A172 (cell line): ENCODE results near the gene OR2H2. TPM values are rescaled to one million over a fixed set of nuclear protein-coding genes. Genes with fewer than 3 reads are reported as not detected.

Experiments used
- DNase-seq: peaks from one replicate; pipeline ENCODE4 v3.0.0-alpha.2; 2015; ENCODE audit warnings: low spot score
- total RNA-seq: library from RNA; depleted of rRNA; stranded (reverse); fragments of >200 nt; shearing (Covaris generic); gene quantifications from 2 replicates; pipeline ENCODE4 v1.2.3, GENCODE V29; 2014

OR2H2 gene
- total RNA-seq, 1 experiment from 2014 or later, result not detected

DNA sequence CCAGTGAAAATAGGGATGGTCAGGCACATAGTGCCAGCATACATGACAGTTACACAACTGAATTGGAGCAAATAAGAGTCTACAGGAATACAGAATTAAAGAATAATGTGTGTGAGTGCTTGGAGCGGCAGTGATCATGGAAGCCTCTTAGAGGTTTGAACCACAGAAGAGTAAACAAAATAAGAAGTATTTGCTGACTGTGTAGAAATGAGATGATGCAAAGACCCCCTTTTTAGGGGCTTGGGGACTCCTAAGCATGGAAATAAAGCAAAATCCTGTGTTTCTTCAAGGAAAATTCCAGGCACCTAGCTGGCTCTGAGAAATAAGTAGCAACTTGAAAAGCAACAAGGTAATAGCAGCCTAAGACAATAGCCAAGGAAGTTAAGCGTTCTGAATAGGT is 6.8 kb downstream of the OR2H2 start:
- DNase-seq, result no peak

GRCh38 chr6:29593199-29593855 is 8.4 kb downstream of the OR2H2 start:
- DNase-seq, result no peak

GRCh38 chr6:29596381-29596900 is 11.5 kb downstream of the OR2H2 start:
- DNase-seq, result no peak

DNA sequence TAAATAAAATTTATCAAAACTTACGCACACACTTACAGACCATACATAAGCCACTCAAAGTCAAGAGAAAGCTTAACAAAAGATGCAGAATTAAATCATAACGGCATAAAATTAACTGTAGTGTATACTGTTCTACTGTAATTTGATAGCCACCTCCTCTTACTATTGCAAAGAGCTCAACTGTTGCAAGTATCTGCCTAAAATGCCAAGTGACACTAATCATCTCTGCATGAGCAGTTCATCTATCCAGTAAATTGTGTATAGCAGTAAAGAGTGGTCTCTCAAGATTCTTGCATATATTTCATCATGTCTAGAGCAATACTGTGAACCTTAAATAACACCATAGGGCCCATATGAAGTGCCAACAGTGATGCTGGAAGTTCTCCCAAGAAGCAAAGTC is 12.3 kb downstream of the OR2H2 start:
- DNase-seq, result no peak

GRCh38 chr6:29598172-29598747 is 13.3 kb downstream of the OR2H2 start:
- no peak for DNase-seq

DNA sequence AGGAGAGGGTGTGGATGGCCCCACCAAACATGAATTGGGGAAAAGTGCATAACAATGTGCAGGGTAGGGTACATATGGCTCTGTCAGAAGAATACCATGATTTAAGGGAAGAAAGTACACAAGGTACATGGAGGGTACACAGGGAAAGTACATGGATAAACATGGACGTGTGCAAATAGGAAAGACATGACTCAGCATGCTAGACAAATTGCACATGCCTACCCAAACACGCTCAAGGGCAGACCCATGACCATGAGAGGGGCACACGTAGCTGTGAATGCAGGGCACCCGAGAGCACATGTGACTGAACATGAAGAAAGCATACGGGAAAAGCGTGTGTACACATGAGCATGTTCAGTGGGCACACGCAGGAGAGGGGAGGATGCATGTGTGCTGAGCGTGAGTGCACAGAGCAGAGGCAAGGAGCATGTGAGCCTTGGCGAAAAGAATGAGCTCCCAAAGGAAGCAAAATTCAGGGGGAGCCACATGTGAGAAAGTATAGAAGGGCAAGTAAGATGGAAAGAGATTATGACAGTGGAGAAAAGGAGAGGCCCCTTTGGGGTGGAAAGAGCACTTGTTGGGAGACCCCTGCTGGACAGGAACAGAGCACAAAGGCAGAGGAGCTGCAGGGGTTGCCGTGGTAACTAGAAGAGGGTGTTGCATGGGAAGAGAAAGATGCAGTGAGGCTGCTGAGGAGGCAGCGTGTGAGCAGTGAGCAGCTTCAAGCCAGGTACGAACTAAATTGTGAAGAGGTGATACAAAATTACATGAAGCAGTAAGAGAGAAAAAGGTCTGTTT is 17.8 kb downstream of the OR2H2 start:
- peak; percentile 17 for DNase-seq

- no peak for DNase-seq
Measured at GRCh38 chr6:29603456-29603855, 18.5 kb downstream of the OR2H2 start.

DNA sequence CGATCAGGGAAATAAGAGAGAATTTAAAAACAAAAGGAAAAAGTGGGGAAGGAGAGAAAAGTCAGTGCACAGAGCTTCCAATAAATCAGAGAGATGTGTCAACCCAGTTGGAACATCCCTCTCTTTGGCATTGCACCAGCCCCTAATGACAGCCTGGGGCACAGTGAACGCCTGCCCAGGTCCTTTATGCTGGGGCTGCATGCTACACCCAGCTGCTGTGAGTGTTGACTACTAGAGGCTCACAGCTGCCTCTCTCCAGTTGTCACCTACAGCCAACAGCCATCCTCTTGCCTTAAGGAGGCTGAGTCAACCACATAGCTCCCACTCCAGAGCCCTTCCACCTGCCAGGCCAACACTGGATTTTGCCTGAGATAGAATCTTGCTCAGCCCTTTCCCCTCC is 19.0 kb downstream of the OR2H2 start:
- DNase-seq, result no peak

GRCh38 chr6:29608131-29608530 is 23.2 kb downstream of the OR2H2 start:
- DNase-seq, result no peak

DNA sequence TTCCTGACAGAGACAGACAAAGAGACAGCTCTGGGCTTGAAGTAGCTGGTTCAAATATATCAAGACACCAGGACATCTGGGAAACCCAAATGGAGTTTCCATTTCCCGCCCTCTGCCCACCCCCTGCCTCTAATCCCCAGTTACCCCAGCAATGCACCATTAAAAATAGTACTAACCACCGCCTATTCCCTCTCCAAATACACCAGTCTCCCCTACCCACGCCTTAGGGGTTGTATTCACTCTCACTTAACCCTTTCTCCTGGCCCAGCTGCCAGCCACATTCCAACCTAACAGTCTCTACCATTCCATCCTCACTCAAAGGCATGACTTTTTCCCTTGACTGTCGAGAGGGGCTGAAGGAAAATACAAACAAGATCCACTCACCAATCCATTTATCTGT is 25.6 kb downstream of the OR2H2 start:
- no peak for DNase-seq

GRCh38 chr6:29611426-29611825 is 26.5 kb downstream of the OR2H2 start:
- DNase-seq, result no peak

GRCh38 chr6:29617782-29618554 is 33.0 kb downstream of the OR2H2 start:
- no peak for DNase-seq

DNA sequence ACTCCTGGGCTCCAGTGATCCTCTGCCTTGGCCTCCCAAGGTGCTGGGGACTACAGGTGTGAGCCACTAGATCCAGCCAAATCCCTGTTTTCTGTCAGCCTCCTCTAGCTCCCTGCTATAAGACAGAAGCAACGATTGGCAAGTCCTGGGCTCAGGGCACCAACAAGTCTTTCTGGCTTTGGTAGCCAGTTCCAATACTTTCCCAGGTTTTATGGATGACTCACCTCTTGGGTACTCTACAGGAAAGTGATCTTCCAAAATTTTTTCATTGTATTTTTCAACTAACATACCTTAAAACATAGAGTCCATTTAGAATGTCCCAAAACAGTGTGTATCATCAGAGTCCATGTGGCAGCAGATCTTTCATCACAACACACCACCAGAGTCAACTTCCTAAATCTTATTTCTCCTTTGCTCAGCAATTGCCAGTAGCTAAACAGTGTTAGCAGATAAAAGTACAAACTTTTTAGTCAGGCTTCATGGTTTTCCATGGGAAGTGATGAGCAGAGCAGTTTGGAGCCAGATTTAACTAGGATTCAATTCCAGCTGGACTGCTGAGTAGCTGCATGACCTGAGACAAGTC is 34.7 kb downstream of the OR2H2 start:
- DNase-seq, result no peak

GRCh38 chr6:29620630-29621029 is 35.7 kb downstream of the OR2H2 start:
- DNase-seq, result no peak

GRCh38 chr6:29624520-29624961 is 39.6 kb downstream of the OR2H2 start:
- no peak for DNase-seq

GRCh38 chr6:29625337-29625930 is 40.5 kb downstream of the OR2H2 start:
- no peak for DNase-seq

- DNase-seq, result no peak
Measured at GRCh38 chr6:29626948-29627754, 42.2 kb downstream of the OR2H2 start.

DNA sequence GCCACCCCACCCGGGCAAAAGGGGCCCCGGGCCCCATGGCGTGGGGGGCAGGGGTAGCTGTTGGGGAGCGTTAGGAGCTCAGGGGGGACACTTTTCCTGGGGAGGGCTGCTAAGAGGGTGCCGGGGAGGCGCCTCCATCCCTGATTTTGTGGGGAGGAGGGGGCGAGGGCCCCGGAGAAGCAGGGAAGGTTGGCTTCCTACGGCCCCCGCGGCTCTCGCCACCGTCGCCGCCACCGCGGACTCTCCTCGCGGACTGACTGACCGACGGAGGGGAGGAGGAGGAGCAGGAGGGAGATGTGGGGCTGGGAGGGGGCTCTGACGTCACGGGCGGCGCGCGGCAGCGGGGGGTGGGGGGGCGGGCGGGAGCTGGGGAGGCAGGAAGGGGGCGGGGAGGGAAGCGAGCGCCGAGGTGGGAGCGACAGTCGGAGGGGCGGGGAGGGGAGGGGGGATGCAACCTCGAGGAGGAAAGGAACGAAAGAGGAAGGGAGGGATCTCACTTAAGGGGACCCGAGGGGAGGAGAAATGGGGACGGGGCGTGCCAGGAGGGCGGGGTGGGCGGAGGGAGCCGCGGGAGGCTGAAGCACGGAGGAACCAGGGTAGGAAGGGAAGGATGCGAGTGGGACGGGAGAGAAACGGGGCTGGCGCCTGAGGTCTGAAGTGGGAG is 43.0 kb downstream of the OR2H2 start:
- DNase-seq, result peak; percentile 56

- peak; percentile 66 for DNase-seq
Measured at GRCh38 chr6:29628419-29629281, 43.7 kb downstream of the OR2H2 start.
